Stimulated activated CD8-positive, alpha-beta memory T cell treated with anti-CD3 and anti-CD28 coated beads, Interleukin-15, amount 100 ng/mL, for 48 hours (primary cell): ENCODE results near the gene AGBL4.

Experiments used
- DNase-seq, 2 donors: peaks; one replicate each; pipeline ENCODE4 v3.0.0-alpha.2; 2020; ENCODE audit warnings: low read depth in 2 of 2

The AGBL4 gene

GRCh38 chr1:49183489-49183888 is 840.3 kb downstream of the AGBL4 start:
- no peak for DNase-seq

DNA sequence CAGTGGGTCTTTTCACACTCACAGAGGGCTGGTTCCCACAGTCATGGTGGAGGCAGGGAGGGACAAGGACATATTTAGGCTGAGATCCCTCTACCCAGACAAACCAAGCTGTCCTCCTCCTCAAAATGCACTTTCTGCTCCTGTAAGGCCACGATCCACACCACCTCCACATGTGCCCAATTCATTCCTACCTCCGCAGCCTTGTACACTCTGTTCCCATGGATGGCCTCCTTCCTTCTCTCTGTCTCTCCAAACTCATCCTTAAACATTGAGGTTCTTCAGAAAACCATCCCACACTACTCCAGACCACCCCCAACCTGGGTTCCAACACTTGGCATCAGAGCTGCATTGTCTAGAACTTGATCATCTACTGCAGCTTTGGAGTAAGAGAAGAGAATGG is 842.7 kb downstream of the AGBL4 start:
- DNase-seq = no peak

- DNase-seq = no peak
Measured at GRCh38 chr1:49171941-49172593, 851.7 kb downstream of the AGBL4 start.

DNA sequence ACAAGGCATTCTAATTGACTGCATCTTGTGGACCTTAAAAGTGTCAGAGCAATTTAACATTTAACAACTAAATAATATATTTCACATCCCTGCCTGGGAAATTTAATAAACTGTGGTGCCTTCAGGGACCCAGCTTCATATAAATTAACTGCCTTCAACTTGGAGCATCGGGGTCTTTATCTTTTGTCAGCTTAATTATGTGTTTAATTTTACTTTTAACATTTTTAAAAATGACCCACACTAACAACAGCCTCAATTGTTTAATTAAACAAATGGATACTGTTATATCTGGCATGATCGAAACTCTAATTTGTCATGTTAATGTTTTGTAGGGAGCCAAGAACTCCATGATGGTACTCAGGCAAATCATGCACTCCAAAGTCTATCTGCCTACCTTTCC is 857.7 kb downstream of the AGBL4 start:
- DNase-seq = no peak

GRCh38 chr1:49163031-49163430 is 860.7 kb downstream of the AGBL4 start:
- DNase-seq = no peak

- DNase-seq = no peak
Measured at GRCh38 chr1:49160677-49161076, 863.1 kb downstream of the AGBL4 start.

DNA sequence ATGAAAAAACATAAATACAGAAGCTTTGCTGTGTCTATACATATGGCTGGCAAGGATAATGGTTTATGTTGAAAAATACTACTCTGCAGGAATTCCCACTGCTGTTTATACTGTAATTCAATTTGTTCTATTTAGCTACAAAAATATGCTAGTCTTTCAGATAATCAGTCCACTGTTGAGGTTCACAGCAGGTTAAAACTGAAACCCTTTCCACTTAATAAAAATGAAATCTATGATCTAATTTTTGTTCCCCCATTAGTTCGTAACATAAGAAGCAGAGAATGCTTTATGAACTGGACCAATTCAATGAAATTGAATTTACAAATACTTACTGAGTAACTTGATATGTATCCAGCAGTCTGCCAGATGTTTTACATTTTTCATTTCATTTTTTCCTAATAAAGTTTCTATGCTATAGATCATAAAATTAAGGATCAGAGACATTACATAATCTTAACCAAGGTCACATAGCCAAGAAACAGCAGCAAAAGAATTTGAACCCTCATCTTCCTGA is 887.0 kb downstream of the AGBL4 start:
- DNase-seq = no peak

GRCh38 chr1:49125746-49126145 is 898.0 kb downstream of the AGBL4 start:
- DNase-seq = no peak

GRCh38 chr1:49111931-49112330 is 911.8 kb downstream of the AGBL4 start:
- DNase-seq = no peak

GRCh38 chr1:49106445-49106844 is 917.3 kb downstream of the AGBL4 start:
- no peak for DNase-seq

DNA sequence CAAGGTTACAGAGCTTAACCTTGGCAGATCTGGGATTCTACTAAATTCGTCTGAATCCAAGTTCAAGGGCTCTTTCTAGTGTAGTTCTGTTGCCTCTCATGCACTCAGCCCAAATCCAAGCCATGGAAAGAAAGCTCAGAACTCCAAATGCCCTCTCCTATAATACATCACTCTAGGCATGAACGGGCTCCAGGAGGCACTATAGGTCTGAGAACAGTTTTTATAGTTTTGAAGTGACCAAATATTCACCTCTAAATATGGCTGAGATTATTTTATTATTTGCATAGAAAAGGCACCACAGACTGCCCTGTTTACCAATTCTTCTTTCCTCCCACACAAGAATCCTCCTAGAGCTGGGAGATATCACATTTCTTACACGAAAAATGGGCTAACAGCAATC is 919.2 kb downstream of the AGBL4 start:
- DNase-seq = no peak

GRCh38 chr1:49102752-49103151 is 921.0 kb downstream of the AGBL4 start:
- DNase-seq = no peak

DNA sequence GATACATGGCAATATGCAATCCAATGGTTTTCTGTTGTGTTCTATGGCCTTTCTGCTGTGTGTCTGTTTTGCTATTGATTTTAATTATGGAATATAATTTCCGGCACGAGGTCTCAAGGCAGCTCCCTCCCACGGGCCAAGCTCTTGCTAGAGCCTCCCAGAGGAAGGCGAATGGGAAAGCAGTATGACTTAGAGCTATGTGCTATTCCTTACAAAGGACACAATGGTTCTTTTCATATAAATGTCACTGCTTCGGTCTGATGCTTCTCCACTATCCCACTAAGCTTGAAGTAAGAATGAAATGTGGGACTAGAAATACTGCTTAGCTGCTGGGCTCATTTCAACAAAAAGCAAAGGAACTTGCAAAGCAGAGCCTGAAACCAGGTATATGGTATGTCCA is 924.9 kb downstream of the AGBL4 start:
- DNase-seq = no peak

DNA sequence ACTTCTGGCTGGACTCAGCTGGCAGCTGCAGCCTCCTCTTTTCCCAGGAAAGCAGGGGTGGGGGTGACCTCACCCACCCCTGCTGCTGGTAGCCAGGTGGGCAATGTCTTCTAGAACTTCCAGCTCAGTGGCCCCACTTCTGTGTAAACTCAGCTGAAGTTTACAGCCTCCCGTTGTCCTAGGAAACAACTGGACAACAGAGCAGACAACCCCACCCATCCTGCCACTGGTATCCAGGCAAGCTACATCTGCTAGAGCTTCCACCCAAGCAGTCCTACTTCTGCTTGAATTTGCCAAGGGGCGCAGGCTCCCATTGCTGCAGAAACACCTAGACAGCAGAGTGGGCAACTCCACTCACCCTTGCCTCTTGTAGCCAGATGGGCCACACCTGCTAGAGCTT is 937.4 kb downstream of the AGBL4 start:
- no peak for DNase-seq

GRCh38 chr1:49085079-49085478 is 938.7 kb downstream of the AGBL4 start:
- no peak for DNase-seq

DNA sequence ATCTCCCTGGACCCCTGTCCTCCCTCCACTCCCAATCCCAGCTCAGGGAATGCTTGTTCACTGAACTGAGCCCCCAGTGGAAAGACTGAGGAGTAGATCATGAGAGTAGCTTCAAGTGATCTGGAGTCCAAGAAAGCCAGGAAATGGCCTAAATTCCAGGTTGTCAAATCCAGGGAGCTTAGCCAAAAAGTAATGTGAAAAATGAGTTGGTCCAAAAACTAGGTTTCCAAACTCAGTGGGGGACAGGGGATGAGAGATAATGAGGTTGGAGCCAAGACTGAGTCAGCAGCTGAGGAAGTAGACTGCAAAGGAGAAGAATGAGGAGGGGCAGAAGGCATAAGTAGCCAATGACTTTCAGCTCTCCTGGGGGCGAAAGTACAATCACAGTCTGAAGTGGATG is 963.0 kb downstream of the AGBL4 start:
- DNase-seq = no peak

DNA sequence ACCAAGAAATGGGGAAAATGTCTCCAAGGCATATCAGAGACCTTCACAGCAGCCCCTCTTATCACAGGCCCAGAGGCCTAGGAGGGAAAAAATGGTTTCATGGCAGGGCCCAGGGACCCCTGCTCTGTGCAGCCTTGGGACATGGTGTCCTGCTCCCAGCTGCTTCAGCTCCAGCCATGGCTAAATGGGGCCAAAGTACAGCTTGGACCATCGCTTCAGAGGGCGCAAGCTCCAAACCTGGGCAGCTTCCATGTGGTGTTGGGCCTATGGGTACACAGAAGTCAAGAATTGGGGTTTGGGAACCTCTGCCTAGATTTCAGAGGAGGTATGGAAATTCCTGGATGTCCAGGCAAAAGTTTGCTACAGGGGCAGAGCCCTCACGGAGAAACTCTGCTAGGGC is 964.7 kb downstream of the AGBL4 start:
- no peak for DNase-seq

DNA sequence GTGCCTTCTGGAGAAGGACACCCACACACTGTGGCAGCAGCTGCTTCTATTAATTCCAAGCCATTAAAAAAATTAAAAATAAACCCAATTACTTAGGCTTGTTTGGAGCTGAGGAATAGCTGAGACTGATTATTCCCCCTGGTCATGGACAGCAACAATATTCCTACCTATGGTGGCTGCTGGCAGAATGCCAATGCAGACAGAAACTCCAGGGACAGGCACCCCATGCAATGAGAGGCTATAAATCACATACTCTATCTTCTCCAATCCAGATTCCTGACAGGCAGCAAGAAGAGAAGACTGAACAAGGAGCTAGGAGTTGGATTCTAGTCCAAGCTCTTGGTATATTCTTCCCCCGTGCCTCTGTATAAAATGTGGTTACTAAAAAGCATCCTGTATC is 971.7 kb downstream of the AGBL4 start:
- no peak for DNase-seq

- no peak for DNase-seq
Measured at GRCh38 chr1:49051647-49052046, 972.1 kb downstream of the AGBL4 start.

GRCh38 chr1:49050041-49050440 is 973.7 kb downstream of the AGBL4 start:
- DNase-seq = no peak

- DNase-seq = no peak
Measured at GRCh38 chr1:49048188-49048587, 975.6 kb downstream of the AGBL4 start.

DNA sequence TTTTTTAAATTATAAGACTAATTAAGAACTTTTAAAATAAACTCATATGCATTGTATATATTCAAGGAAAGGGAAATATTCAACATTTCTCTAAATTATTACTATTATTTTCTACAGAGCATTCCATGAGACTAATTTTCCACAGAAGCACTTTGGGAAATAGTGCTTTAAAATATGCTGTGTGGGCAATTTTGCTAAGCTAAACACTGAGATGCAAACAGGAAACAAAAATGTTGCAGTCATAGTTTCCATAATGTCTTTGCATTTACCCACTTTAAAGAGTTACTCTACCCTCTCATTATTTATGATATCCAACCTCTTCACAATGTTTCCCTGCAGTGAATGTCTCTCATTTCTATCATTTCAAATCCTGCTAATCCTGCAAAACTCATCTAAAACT is 977.4 kb downstream of the AGBL4 start:
- DNase-seq = no peak

DNA sequence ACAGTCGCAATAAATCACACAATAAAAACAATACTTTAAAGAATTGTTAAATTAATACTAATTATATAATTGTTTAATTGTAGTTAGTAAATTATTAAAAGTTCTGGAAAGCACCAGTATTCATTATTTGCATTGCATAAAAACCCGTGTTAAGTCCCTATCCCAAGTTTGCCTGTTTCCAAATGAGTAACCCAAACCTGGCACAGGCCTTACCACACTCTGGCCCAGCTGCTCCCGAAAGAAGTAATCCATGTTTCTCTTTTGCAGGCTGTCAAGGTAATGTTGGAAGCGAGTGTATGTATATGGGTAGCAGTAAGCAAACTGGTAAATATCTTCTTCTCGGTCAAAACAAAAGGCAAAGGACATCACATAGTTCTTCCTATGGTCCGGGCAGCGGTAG is 978.4 kb downstream of the AGBL4 start:
- no peak for DNase-seq

GRCh38 chr1:49036700-49037099 is 987.1 kb downstream of the AGBL4 start:
- DNase-seq = no peak
